Cerebellar cortex (tissue), 1 donor: ENCODE results near the gene SPRED3.
"Not testable (repeated sequence)": the region's sequence is repeated elsewhere in the genome, so short reads cannot be mapped to it uniquely, and the experiment has no call there.

Experiments used
- DNase-seq: peaks from one replicate; pipeline ENCODE4 v3.0.0-alpha.2; 2015; ENCODE audit warnings: low spot score

Gene SPRED3, protein sequence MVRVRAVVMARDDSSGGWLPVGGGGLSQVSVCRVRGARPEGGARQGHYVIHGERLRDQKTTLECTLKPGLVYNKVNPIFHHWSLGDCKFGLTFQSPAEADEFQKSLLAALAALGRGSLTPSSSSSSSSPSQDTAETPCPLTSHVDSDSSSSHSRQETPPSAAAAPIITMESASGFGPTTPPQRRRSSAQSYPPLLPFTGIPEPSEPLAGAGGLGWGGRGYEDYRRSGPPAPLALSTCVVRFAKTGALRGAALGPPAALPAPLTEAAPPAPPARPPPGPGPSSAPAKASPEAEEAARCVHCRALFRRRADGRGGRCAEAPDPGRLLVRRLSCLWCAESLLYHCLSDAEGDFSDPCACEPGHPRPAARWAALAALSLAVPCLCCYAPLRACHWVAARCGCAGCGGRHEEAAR

DNA sequence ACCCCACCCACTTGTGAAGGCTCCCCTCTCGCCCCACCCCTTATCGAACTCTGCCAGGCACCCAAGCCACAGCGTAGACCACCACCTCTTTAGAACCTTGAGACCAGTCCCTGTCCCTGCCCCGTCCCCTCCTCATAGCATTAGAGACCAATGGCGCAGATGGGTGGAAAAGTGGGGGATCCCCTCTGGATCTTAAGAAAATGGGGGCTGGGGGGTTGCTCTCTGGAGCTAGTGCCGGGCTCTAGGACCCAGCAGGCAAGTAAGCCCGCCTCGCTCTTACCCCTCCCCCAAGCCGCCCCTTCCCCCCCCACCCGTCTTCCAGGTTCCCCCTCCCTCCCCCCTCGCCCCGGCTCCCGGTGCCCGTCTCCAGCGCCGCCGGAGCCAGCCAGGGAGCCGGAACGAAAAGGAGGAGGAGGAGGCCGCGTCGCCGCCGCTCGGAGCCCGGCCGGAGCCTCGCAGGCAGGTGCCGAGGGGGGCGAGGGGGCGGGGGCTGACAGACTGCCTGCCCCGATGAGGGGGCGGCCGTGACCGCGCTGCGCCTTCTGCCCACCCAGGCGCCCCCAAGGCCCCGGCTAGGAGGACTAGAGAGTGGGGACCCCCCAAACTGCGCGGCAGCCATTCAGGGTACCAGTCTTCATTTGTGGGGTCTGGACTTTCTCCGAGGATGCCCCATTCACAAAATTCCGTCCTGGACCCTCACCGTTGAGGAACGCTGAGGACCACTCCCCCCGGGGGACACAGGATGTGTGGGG lies at the start of gene SPRED3:
TSS of gene SPRED3 (plus strand) at position 349 of the 752 bp plus-strand sequence. CDS start 1,606 bp downstream, outside the sequence.
- no peak for DNase-seq

DNA sequence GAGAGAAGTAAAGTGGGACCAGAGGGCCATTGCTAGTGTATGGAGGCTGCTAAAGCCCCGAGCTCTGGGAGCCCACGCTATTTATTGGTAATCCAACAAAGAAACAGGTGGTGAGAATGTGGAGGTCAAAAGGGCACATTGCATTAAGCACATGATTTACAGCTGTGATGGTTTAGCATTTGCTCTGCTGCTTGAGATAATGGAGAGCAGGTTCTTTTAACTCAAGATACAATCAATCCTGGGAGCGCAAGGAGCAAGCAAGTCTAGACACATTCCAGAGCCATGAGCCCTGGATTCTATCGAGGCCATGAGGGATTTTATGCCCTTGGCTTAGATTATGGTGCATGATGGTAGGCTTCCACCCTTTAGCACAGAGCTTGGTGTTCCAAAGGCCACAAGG lies 49.5 kb upstream of the SPRED3 start:
- not testable (repeated sequence) for DNase-seq

DNA sequence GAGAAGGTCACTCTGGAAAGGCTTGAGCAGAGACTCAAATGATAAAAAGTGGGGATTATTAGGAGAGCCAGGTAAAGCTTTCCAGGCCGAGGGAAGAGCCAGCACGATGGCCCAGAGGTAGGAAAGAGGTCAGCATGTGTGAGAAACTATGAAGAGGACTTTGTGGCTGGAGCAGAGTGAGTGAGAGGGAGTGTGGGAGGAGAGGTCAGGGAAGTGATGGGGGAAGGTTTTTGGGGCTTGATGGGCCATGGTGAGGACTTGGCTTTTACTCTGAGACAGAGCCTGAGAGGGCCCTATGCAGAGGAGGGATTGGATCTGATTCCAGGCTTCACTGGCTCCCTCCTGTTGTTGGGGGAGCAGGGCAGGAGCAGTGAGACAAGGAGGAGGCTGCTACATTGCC lies 47.6 kb upstream of the SPRED3 start:
- DNase-seq: no peak

DNA sequence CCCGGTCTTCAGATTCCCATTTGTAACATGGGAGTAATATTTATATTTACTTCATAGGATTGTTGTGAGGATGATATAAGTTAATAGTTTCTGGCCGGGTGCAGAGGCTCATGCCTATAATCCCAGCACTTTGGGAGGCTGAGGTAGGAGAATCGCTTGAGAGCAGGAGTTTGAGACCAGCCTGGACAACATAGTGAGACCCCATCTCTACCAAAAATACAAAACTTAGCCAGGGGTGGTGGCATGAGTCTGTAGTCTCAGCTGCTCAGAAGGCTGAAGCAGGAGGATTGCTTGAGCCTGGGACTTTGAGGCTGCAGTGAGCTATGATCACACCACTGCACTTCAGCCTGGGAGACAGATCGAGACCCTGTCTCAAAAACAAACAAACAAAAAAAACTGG lies 41.7 kb upstream of the SPRED3 start:
- DNase-seq: no peak

DNA sequence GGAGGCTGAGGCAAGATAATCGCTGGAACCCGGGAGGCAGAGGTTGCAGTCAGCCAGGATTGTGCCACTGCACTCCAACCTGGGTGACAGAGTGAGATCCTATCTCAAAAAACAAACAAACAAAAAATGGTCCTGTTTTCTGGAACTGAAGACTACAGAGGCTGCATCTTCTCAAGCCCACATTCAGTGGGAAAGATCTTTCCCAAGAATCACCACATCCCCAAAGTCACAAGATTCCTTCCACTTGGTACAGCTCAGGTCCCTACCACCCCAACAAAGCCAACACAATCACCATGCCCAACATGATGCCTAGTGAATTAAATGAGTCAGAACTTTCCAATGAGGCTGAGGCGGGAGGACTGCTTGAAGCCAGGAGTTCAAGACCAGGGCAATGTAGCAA lies 37.6 kb upstream of the SPRED3 start:
- no peak for DNase-seq

DNA sequence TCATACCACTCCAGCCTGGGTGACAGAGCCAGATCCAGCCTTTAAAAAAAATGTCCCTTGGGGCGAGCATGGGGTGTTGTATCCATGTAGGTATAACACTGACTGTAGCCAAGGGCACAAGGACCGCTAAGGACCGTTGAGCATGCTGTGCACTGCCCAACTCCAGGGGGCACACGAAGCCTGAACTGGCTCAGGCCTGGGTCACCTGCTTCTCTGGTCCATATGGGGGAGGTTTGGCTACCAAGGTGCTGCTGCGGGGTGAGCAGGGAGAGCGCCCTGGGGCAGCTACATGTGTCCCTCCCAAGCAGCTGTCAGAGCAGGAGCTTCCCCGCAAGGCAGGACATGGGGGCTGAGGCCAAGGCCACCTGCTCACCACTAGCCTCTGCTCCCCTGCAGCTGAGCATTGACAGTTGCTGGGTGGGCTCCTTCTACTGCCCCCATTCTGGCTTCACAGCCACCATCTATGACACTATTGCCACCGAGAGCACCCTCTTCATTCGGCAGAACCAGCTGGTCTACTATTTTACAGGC lies 36.6 kb upstream of the SPRED3 start:
- DNase-seq: no peak

DNA sequence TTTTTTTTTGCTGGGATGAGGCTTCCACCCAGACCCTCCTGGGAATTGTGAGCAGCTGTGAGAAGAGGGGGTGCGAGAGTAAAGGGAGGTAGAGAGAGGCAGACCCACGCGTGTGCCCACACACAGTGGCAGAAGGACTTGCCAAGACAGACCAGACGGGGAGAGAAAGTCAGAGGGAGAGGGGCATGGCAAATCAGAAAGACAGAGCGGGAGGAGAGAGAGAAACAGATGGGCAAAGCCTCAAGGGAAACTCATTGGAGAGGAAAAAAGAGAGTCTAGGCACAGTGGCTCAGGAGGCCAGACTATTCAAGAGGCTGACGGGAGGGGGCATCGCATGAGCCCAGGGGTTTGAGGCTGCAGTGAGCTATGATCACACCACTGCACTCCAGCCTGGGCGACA lies 35.9 kb upstream of the SPRED3 start:
- DNase-seq: no peak

DNA sequence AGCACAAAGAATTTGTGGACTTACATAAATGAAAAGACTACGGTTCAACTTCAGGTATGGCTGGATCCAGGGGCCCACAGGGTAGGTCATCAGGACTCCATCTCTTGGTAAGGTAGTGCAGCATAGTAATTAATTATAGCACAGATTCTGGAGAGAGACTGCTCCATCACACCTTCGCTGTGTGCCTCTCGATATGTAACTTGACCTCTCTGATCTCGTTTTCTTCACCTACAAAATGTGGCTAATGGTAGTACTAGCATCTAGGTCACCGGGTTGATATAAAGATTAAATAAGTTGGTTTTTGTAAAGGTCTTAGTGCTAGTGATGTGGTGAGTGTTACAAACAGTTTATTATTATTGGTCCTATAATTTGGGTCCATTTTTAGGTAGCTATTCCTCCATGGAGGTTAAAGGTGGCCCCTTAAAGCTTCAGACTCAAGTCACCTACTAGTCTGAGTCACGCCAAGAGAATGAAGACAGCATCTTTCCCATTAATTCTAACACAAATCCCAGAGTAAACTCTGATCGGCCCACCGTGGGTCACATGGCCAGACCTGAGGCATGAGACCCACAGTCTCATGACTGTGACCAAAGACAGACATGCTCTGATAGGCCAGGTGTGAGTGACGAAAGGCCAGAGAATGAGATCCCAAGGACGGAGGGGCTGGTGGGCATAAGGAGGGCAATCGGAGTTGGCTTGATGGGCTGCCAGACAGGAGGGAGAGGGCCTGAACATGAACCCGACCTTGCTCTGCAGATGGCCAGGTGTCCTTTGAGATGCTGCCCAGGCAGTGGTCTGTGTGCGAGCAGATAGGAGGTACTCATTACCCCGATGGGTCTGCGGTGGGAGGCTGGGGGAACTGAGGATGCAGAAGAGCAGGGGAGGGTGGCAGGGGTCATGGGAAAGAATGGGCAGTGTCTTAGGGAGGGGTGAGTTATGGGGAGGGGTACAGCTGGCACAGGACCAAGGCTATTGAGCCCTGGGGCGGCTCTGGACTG lies 32.5 kb upstream of the SPRED3 start:
- DNase-seq: no peak

DNA sequence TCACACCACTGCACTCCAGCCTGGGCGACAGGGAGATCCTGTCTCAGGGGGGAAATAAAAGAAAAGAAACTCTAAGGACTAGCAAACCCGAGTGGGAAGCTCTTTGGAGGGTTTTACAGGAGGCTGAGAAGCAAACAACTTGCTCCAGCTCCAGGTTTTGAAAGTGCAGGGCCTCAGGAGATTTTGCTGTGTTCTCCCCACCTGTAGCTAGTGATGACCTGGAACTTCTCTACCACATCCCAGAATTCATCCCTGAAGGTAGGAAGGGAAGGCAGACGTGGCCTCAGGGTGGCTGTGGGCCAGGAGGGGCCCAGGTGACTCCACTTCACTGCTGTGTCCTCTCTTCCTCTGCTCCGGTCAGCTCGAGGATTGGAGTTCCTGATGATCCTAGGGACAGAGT lies 30.4 kb upstream of the SPRED3 start:
- no peak for DNase-seq

DNA sequence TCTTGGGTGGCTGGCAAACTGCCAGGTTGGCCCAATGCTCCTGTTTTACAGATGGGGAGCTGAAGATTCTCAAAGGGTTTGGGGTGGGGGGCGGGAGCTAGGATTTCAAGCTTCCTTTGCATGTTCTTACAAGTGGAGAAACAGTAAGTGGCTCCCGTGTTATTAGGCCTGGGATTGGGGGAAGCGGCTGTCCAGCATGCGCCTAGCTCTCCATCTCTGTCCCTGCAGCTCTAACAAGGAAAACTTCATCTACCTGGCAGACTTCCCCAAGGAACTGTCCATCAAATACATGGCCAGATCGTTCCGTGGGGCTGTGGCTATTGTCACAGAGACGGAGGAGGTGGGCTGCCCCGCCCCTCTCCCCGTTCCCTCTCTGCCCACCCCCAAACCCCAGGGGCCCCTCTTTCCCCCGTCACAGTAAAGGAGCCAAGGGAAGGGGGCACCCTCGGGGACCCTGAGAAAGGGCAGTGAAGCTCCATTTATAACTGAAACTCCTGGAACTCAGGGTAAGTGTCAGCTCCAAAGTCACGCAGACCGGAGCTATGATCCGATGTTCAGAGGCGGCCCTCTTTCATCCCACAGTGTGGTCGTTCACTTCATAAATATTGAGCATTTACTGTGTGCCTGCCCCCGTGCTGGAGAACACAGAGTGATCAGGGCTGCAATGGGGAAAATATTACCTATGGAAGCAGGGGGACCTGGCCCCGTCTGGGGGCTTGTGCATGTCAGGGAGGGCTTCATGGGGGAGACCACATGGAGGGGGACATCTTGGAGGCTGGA lies 29.1 kb upstream of the SPRED3 start:
- DNase-seq: no peak

DNA sequence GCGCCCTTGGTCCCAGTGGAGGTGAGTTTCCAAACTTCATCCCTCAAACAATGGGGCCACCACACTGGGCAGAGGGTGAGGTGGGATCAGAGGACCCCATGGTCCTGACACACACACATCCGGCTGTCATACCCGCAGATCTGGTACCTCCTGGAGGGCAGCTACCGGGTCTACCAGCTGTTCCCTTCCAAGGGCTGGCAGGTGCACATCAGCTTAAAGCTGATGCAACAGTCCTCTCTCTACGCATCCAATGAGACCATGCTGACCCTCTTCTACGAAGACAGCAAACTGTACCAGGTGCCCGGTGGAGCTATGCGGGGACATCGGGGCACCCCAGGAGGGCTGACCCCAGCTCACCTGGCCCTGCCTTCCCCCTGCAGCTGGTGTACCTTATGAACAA lies 28.1 kb upstream of the SPRED3 start:
- DNase-seq: no peak

DNA sequence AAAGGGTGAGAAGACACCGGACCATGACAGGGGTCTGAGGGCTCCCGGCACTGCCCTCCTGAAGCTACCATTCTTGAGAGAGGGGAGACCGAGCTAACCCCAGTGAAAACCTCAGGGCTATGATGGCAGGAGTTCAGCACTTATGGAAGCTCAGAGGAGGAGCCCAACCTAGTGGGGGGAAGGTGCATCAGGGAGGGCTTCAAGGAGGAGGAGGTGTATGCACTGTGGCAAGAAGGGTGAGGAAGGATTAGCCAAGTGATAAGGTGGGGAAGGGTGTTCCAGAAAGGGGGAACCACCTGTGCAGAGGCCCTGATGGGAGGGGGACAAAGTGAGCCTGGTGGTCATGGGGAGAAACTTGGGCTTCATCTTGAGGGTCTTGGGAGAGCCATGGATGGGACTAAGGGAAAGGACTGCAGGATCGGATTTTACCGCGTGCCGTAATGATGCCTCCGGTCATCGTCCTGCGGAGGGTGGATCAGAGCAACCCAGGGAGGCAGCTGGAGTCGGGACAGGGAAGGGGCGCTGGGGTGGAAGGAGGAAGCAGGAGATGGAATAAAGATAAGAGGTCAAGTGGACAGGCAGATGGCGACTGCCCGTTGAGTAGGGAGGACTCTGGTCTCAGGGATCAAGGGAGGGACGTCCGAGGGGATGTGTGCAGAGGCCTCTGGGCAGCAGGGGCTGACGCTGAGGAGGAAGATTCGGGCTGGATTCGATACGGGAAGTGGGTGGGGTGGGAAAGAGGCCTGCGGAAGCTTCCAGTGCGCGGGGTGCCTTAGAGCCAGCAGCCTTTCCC lies 27.5 kb upstream of the SPRED3 start:
- DNase-seq: peak; percentile 28

DNA sequence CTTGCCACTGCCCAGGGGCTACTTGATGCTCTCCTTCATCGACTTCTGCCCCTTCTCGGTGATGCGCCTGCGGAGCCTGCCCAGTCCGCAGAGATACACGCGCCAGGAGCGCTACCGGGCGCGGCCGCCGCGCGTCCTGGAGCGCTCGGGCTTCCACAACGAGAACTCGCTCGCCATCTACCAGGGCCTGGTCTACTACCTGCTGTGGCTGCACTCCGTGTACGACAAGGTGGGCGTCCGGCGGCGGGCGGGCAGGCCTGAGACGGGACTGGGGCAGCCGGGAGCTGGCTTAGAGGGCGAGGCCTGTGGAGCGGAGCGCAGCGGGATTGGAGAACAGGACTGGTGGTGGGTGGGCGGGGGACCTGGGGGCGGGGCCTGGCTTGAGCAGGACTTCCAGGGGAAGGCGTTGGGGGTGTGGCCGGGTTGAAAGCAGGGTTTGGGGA lies 26.8 kb upstream of the SPRED3 start:
- DNase-seq: peak; percentile 86

DNA sequence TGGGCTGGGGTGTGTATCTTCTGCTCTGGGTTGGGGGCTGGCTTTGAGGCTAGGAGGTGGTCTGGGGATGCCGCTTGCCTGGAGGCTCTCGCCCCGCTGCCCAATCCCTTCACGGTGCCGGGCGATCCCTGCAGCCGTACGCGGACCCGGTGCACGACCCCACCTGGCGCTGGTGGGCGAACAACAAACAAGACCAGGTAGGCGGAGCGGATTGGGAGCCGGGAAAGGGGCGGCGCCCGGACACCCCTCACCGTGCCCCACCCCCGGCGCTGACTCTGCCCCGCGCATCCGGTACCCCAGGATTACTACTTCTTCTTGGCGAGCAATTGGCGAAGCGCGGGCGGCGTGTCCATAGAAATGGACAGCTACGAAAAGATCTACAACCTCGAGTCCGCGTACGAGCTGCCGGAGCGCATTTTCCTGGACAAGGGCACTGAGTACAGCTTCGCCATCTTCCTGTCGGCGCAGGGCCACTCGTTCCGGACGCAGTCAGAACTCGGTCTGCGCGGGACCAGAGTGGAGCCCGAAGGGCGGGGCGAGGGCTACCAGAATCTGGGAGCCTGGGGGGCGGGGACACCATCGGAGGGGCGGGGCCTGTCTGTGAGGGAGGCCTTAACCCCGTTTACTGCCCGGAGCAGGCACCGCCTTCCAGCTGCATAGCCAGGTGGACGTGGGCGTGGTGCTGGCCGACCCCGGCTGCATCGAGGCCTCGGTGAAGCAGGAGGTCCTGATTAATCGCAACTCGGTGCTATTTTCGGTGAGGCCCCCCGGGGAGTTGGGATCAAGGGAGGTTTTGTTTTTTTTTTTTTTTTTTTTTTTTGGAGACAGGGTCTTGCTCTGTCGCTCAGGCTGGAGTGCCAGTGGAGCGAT lies 26.2 kb upstream of the SPRED3 start:
- peak; percentile 80 for DNase-seq

DNA sequence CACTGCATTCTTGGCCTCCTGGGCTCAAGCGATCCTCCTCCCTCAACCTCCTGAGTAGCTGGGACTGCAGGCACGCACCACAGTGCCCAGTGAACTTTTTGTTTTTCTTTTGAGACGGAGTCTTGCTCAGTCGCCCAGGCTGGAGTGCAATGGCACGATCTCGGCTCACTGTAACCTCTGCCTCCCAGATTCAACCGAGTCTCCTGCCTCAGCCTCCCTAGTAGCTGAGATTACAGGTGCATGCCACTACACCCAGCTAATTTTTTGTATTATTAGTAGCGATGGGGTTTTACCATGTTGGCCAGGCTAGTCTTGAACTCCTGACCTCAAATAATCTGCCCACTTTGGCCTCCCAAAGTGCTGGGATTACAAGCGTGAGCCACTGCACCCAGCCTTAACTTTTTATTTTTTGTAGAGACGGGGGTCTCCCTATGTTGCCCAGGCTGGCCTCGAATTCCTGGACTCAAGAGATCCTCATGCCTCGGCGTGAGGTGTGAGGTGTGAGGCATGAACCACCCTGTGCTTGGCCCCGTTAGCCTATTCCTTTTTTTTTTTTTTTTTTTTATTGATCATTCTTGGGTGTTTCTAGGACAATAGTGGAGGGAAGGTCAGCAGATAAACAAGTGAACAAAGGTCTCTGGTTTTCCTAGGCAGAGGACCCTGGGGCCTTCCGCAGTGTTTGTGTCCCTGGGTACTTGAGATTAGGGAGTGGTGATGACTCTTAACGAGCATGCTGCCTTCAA lies 25.4 kb upstream of the SPRED3 start:
- not testable (repeated sequence) for DNase-seq

DNA sequence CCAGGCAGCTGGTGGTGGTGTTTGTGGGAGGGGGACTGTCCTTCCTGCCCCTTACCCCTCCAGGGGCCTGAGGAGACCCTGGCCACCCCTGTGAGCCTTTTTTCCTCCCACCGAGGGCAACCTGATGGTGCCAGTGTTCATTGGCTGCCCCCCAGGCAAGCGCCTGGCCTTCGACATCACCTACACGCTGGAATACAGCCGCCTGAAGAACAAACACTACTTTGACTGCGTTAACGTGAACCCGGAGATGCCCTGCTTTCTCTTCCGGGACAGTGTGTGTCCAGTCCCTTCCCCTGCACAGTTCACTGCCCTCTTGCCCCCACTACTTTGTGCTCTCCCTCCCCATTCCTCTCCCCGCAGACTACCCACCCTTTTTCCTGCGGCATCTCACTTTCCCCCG lies 21.5 kb upstream of the SPRED3 start:
- DNase-seq: no peak

DNA sequence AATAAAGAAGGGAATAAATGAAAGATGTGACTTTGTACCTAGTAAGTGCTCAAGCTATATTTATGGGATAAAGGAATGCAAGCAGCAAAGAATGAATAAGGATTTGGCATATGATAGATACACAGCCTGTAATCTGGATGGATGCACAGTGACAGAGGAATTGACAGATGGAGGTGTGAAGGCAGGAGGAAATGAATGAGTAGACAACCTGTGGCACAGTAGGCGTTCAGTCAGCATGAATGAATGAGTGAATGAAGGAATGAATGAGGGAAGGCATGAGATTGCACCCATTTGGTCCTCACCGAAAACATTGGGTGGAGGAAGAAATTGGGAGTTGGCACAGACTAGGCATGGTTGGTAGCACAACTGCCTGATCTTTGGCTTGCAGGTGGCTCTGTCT lies 18.9 kb upstream of the SPRED3 start:
- peak; percentile 55 for DNase-seq

DNA sequence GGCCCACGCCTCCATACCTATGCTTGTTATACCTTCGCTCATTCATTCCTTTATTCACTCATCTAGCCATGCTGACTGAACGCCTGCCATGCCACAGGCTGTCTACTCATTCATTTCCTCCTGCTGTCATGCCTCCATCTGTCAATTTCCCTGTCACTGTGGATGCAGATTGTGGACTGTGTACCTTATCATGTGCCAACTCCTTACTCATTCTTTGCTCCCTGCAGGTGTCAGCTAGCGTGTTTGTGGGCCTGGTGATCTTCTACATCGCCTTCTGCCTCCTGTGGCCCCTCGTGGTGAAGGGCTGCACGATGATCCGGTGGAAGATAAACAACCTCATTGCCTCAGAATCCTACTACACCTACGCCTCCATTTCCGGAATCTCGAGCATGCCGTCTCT lies 18.2 kb upstream of the SPRED3 start:
- peak; percentile 95 for DNase-seq
